HepG2 (cell line): ENCODE data around the gene TMEM74B. TPM values are rescaled to one million over a fixed set of nuclear protein-coding genes. Genes with fewer than 3 reads are reported as not detected.
A peak's percentile ranks its signal among the peaks of the same experiment; 100 is the strongest.

Experiments
- CEBPB ChIP-seq: IDR thresholded peaks from 2 replicates; pipeline ENCODE4 v1.6.1; 2011; ENCODE audit warnings: low read depth, low read length, improper control_type of control experiment, borderline replicate concordance
- FOXO1 ChIP-seq: sonication (generic); formaldehyde crosslinking; IDR thresholded peaks from 2 replicates; pipeline ENCODE4 v1.4.0; 2020; ENCODE audit warnings: missing genetic modification reagents
- HNF4G ChIP-seq, 2 experiments: sonication (generic) in 1 of 2; formaldehyde crosslinking in 1 of 2; IDR thresholded peaks; 2 replicates each; pipeline versions ENCODE4 v1.4.0 to v1.6.1; 2011 to 2020; ENCODE audit warnings: borderline replicate concordance in 2 of 2, low read depth in 2 of 2, mild to moderate bottlenecking in 2 of 2, low read length in 1 of 2, missing genetic modification reagents in 1 of 2, moderate library complexity in 1 of 2
- MED1 ChIP-seq: sonication (generic); formaldehyde crosslinking; IDR thresholded peaks from 2 replicates; pipeline ENCODE4 v1.4.0; 2020; ENCODE audit warnings: missing genetic modification reagents
- MTA1 ChIP-seq: sonication (generic); formaldehyde crosslinking; IDR thresholded peaks from 2 replicates; pipeline ENCODE4 v1.4.0; 2020; ENCODE audit warnings: missing genetic modification reagents, mild to moderate bottlenecking, borderline replicate concordance
- NFE2L2 ChIP-seq: fragments of 150-350 bp; IDR thresholded peaks from 2 replicates; pipeline ENCODE4 v1.6.1; 2014; ENCODE audit warnings: low read length
- NFIB ChIP-seq: sonication (generic); formaldehyde crosslinking; IDR thresholded peaks from 2 replicates; pipeline ENCODE4 v1.9.0; 2021; ENCODE audit warnings: missing genetic modification reagents, mild to moderate bottlenecking, borderline replicate concordance
- NRL ChIP-seq: sonication (generic); formaldehyde crosslinking; IDR thresholded peaks from 2 replicates; pipeline ENCODE4 v1.5.0; 2020; ENCODE audit warnings: missing genetic modification reagents, mild to moderate bottlenecking, moderate library complexity, borderline replicate concordance
- RARA ChIP-seq: IDR thresholded peaks from 2 replicates; pipeline ENCODE4 v1.6.1; 2016; ENCODE audit warnings: missing genetic modification reagents, missing compliant biosample characterization
- RXRB ChIP-seq: IDR thresholded peaks from 2 replicates; pipeline ENCODE4 v1.6.1; 2016; ENCODE audit warnings: borderline replicate concordance, missing genetic modification reagents, missing compliant biosample characterization
- TBX2 ChIP-seq: sonication (generic); formaldehyde crosslinking; IDR thresholded peaks from 2 replicates; pipeline ENCODE4 v1.5.0; 2020; ENCODE audit warnings: missing genetic modification reagents, mild to moderate bottlenecking, borderline replicate concordance
- WIZ ChIP-seq: sonication (generic); formaldehyde crosslinking; IDR thresholded peaks from 2 replicates; pipeline ENCODE4 v1.5.1; 2020; ENCODE audit warnings: mild to moderate bottlenecking, missing genetic modification reagents
- ZNF20 ChIP-seq: sonication (generic); formaldehyde crosslinking; IDR thresholded peaks from 2 replicates; pipeline ENCODE4 v1.4.0; 2020; ENCODE audit warnings: mild to moderate bottlenecking, moderate library complexity, missing genetic modification reagents
- ZNF350 ChIP-seq: sonication (generic); formaldehyde crosslinking; IDR thresholded peaks from 2 replicates; pipeline ENCODE4 v1.4.0; 2020; ENCODE audit warnings: mild to moderate bottlenecking, low read depth, missing genetic modification reagents, borderline replicate concordance
- ZNF430 ChIP-seq: sonication (generic); formaldehyde crosslinking; IDR thresholded peaks from 2 replicates; pipeline ENCODE4 v1.9.0; 2021; ENCODE audit warnings: mild to moderate bottlenecking, missing genetic modification reagents
- ZNF563 ChIP-seq: sonication (generic); formaldehyde crosslinking; IDR thresholded peaks from 2 replicates; pipeline ENCODE4 v1.8.0; 2022; ENCODE audit warnings: mild to moderate bottlenecking, moderate library complexity, missing genetic modification reagents
- ZNF652 ChIP-seq: IDR thresholded peaks from 2 replicates; pipeline ENCODE4 v1.6.1; 2016; ENCODE audit warnings: low read depth, borderline replicate concordance
- ZNF746 ChIP-seq: sonication (generic); formaldehyde crosslinking; IDR thresholded peaks from 2 replicates; pipeline ENCODE4 v1.8.0; 2022; ENCODE audit warnings: mild to moderate bottlenecking, missing genetic modification reagents
- ZNF83 ChIP-seq: sonication (generic); formaldehyde crosslinking; IDR thresholded peaks from 2 replicates; pipeline ENCODE4 v1.4.0; 2020; ENCODE audit warnings: missing genetic modification reagents, mild to moderate bottlenecking, borderline replicate concordance
- polyA plus RNA-seq, 8 experiments: library from polyadenylated mRNA; depleted of rRNA in 3 of 8; stranded (reverse) in 7 of 8; unstranded in 1 of 8; fragments of >200 nt; fragmentation: Illumina TruSeq in 4 of 8; extraction: Trizol in 4 of 8; gene quantifications; 2 replicates each; pipeline versions ENCODE4 v1.2.1 to v1.2.3, GENCODE V29; 2011 to 2016; ENCODE audit warnings: low read depth in 4 of 8, missing spikeins in 1 of 8, mixed read lengths in 1 of 8; ENCODE audit not compliant: insufficient read depth in 1 of 8
- total RNA-seq, 5 experiments: library from RNA; depleted of rRNA; stranded (reverse); fragments of >200 nt; fragmentation: Illumina TruSeq; extraction: Trizol; gene quantifications; 2 replicates each; pipeline ENCODE4 v1.2.3, GENCODE V29; 2016; ENCODE audit warnings: low read depth in 1 of 5
- TF ChIP-seq, protein P1 (sequence below): sonication (generic); formaldehyde crosslinking; IDR thresholded peaks from 2 replicates; pipeline ENCODE4 v1.4.0; 2020; ENCODE audit warnings: missing genetic modification reagents
- TF ChIP-seq, protein P2 (sequence below): sonication (generic); formaldehyde crosslinking; IDR thresholded peaks from 2 replicates; pipeline ENCODE4 v1.5.1; 2020; ENCODE audit warnings: mild to moderate bottlenecking, missing genetic modification reagents, moderate library complexity
- TF ChIP-seq, protein P3 (sequence below): sonication (generic); formaldehyde crosslinking; IDR thresholded peaks from 2 replicates; pipeline ENCODE4 v1.5.0; 2020; ENCODE audit warnings: missing genetic modification reagents, mild to moderate bottlenecking, borderline replicate concordance

Gene TMEM74B
- total and polyA plus RNA-seq, 2 of the 13 experiments (the other 11 are each of a cell fraction or from before 2014, with no cell fraction given): 4.7 to 18.4 TPM

DNA sequence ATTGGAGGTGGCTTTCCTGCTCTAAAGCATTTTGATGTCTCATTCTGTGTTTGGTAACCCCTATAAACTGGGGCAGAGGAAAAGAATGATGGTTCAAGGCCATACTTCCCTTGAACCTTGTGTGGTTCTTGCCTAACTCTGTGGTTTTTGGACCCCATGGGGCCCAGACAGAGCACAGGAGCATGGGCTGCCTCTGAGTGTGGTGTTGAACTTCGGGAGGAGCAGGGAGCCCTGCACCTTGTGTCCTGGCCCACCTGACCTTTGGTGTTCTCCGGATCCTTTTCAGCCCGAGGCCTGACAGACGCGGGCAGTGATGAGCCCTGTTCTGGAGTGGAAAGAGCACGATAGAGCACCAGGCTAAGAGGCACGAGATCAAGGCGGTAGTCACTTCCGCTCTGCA lies 18.8 kb downstream of the TMEM74B start (continued):
- TF ChIP-seq, protein P1, sequence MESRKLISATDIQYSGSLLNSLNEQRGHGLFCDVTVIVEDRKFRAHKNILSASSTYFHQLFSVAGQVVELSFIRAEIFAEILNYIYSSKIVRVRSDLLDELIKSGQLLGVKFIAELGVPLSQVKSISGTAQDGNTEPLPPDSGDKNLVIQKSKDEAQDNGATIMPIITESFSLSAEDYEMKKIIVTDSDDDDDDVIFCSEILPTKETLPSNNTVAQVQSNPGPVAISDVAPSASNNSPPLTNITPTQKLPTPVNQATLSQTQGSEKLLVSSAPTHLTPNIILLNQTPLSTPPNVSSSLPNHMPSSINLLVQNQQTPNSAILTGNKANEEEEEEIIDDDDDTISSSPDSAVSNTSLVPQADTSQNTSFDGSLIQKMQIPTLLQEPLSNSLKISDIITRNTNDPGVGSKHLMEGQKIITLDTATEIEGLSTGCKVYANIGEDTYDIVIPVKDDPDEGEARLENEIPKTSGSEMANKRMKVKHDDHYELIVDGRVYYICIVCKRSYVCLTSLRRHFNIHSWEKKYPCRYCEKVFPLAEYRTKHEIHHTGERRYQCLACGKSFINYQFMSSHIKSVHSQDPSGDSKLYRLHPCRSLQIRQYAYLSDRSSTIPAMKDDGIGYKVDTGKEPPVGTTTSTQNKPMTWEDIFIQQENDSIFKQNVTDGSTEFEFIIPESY (CRISPR knock-in tag): peak; percentile 35; the same call in 1 of the 2 replicates
- TF ChIP-seq NFIB (CRISPR knock-in tag): no peak
- peak; percentile 62; the same call in 1 of the 2 replicates for TF ChIP-seq CEBPB
- TF ChIP-seq HNF4G (IDR thresholded peaks at IDR 0.05; ENCODE audit: borderline replicate concordance, low read depth, low read length): peak; percentile 49; the same call in 1 of the 2 replicates
- TF ChIP-seq HNF4G (CRISPR knock-in tag; IDR thresholded peaks at IDR 0.05; ENCODE audit: borderline replicate concordance, low read depth): no peak
- TF ChIP-seq, protein P2, sequence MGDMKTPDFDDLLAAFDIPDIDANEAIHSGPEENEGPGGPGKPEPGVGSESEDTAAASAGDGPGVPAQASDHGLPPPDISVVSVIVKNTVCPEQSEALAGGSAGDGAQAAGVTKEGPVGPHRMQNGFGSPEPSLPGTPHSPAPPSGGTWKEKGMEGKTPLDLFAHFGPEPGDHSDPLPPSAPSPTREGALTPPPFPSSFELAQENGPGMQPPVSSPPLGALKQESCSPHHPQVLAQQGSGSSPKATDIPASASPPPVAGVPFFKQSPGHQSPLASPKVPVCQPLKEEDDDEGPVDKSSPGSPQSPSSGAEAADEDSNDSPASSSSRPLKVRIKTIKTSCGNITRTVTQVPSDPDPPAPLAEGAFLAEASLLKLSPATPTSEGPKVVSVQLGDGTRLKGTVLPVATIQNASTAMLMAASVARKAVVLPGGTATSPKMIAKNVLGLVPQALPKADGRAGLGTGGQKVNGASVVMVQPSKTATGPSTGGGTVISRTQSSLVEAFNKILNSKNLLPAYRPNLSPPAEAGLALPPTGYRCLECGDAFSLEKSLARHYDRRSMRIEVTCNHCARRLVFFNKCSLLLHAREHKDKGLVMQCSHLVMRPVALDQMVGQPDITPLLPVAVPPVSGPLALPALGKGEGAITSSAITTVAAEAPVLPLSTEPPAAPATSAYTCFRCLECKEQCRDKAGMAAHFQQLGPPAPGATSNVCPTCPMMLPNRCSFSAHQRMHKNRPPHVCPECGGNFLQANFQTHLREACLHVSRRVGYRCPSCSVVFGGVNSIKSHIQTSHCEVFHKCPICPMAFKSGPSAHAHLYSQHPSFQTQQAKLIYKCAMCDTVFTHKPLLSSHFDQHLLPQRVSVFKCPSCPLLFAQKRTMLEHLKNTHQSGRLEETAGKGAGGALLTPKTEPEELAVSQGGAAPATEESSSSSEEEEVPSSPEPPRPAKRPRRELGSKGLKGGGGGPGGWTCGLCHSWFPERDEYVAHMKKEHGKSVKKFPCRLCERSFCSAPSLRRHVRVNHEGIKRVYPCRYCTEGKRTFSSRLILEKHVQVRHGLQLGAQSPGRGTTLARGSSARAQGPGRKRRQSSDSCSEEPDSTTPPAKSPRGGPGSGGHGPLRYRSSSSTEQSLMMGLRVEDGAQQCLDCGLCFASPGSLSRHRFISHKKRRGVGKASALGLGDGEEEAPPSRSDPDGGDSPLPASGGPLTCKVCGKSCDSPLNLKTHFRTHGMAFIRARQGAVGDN (CRISPR knock-in tag): peak; percentile 67
- peak; percentile 29; the same call in 1 of the 2 replicates for TF ChIP-seq MED1 (CRISPR knock-in tag)
- TF ChIP-seq RXRB (CRISPR knock-in tag): 0 out of 2 replicates have a peak, but pooled peaks have one; percentile 13
- no peak for TF ChIP-seq ZNF746 (CRISPR knock-in tag)
- TF ChIP-seq ZNF20: no peak
- TF ChIP-seq ZNF430 (CRISPR knock-in tag): 0 out of 2 replicates have a peak, but pooled peaks have one; percentile 54
- TF ChIP-seq ZNF563 (CRISPR knock-in tag): 0 out of 2 replicates have a peak, but pooled peaks have one; percentile 56
- TF ChIP-seq, protein P3, sequence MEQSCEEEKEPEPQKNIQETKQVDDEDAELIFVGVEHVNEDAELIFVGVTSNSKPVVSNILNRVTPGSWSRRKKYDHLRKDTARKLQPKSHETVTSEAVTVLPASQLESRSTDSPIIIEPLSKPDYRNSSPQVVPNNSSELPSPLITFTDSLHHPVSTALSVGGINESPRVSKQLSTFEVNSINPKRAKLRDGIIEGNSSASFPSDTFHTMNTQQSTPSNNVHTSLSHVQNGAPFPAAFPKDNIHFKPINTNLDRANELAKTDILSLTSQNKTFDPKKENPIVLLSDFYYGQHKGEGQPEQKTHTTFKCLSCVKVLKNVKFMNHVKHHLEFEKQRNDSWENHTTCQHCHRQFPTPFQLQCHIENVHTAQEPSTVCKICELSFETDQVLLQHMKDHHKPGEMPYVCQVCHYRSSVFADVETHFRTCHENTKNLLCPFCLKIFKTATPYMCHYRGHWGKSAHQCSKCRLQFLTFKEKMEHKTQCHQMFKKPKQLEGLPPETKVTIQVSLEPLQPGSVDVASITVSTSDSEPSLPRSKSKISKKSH (CRISPR knock-in tag): peak; percentile 39; the same call in 1 of the 2 replicates
- TF ChIP-seq ZNF652 (CRISPR knock-in tag): no peak
- peak; percentile 22; the same call in 1 of the 2 replicates for TF ChIP-seq FOXO1 (CRISPR knock-in tag)
- TF ChIP-seq TBX2: no peak
- 0 out of 2 replicates have a peak, but pooled peaks have one; percentile 51 for TF ChIP-seq NRL
- no peak for TF ChIP-seq NFE2L2
- TF ChIP-seq MTA1 (CRISPR knock-in tag): peak; percentile 65; the same call in 1 of the 2 replicates
- TF ChIP-seq WIZ: 0 out of 2 replicates have a peak, but pooled peaks have one; percentile 82
- peak; percentile 86 for TF ChIP-seq RARA
- TF ChIP-seq ZNF350 (CRISPR knock-in tag): peak; percentile 18; the same call in 1 of the 2 replicates
- TF ChIP-seq ZNF83 (CRISPR knock-in tag): no peak
